ENCODE data around the gene CSNK2A1.

- TF ChIP-seq CTCF (IDR thresholded peaks at IDR 0.05) (no peak), POLR2A (IDR thresholded peaks at IDR 0.05) (no peak)
Observed at GRCh38 chr20:571754-572441, 28.3 kb upstream of the CSNK2A1 start.
